GM12878 (cell line): ENCODE measurements around the gene NDOR1. TPM values are rescaled to one million over a fixed set of nuclear protein-coding genes. Genes with fewer than 3 reads are reported as not detected.

Source experiments
- ATAC-seq: fragments of 200-7000 bp; cut with Tn5 transposase; 3 replicates; pipeline ENCODE4 v1.9.1; 2020; ENCODE audit warnings: mild to moderate bottlenecking, moderate library complexity
- BruUV-seq: library from RNA; stranded (reverse); fragments of 400-500 nt; replicated peaks from 2 replicates; lab custom pipeline; 2021; lab: Mats Ljungman, UMichigan
- CTCF ChIA-PET: fragments of 300-600 bp; sonication (Branson Sonifier 250); formaldehyde crosslinking; extraction: SDS; loops from one replicate; lab custom pipeline; 2021; ENCODE audit warnings: inconsistent platforms; lab: Yijun Ruan, JAX
- POLR2A ChIA-PET: fragments of 350-600 bp; formaldehyde crosslinking; extraction: SDS; loops from one replicate; lab custom pipeline; 2021; ENCODE audit warnings: inconsistent platforms; lab: Charles Lee
- RAD21 ChIA-PET: fragments of 300-600 bp; sonication (Branson Sonifier 250); formaldehyde crosslinking; loops from one replicate; lab custom pipeline; 2023; ENCODE audit warnings: antibody characterized with exemption; ENCODE audit not compliant: unreplicated experiment; lab: Charles Lee
- SMC1A ChIA-PET: fragments of 300-600 bp; sonication (Branson Sonifier 250); formaldehyde crosslinking; loops from one replicate; lab custom pipeline; 2023; ENCODE audit not compliant: unreplicated experiment, uncharacterized antibody; lab: Charles Lee
- DNase-seq: peaks from one replicate; pipeline ENCODE4 v3.0.0-alpha.2; 2011; ENCODE audit warnings: low read depth, low spot score
- FAIRE-seq: peaks from 3 replicates; lab custom pipeline; 2011; peaks lifted over from hg19 to GRCh38; lab: Jason Lieb, UNC
- H2AFZ ChIP-seq: 2 replicates; pipeline ENCODE4 v1.6.0; 2011; ENCODE audit warnings: low read depth, low read length, control low read depth; ENCODE audit not compliant: control insufficient read depth
- H3K27ac ChIP-seq: 2 replicates; pipeline ENCODE4 v1.5.1; 2011; ENCODE audit warnings: control low read depth; ENCODE audit not compliant: control insufficient read depth, insufficient read depth
- H3K27me3 ChIP-seq, 2 experiments: replicated peaks in 1 of 2; 2 replicates each; pipeline versions ENCODE4 v1.6.0 to v1.6.1; 2011; ENCODE audit warnings: low read length in 1 of 2; ENCODE audit not compliant: control insufficient read depth in 2 of 2, insufficient read depth in 2 of 2
- H3K36me3 ChIP-seq, 2 experiments: 2 replicates each; pipeline ENCODE4 v1.5.1; 2011; ENCODE audit warnings: low read length in 1 of 2; ENCODE audit not compliant: control insufficient read depth in 2 of 2, insufficient read depth in 2 of 2
- H3K4me1 ChIP-seq: 2 replicates; pipeline ENCODE4 v1.6.1; 2011; ENCODE audit warnings: mild to moderate bottlenecking, low read length, moderate library complexity, mixed read lengths; ENCODE audit not compliant: control insufficient read depth, insufficient read depth
- H3K4me2 ChIP-seq: 2 replicates; pipeline ENCODE4 v1.6.0; 2011; ENCODE audit warnings: control low read depth; ENCODE audit not compliant: control insufficient read depth, insufficient read depth
- H3K4me3 ChIP-seq: fragments of 200-600 bp; sonication (generic); 2 replicates; pipeline ENCODE4 v1.5.1; 2016
- H3K79me2 ChIP-seq: 2 replicates; pipeline ENCODE4 v1.6.0; 2011; ENCODE audit warnings: low read length; ENCODE audit not compliant: control insufficient read depth, insufficient read depth
- H3K9ac ChIP-seq: 2 replicates; pipeline ENCODE4 v1.8.0; 2011; ENCODE audit warnings: low read length, control low read depth, mixed read lengths; ENCODE audit not compliant: control insufficient read depth, insufficient read depth
- H3K9me3 ChIP-seq: replicated peaks from 3 replicates; pipeline ENCODE4 v1.5.1; 2011; ENCODE audit warnings: mild to moderate bottlenecking, low read length; ENCODE audit not compliant: control insufficient read depth, insufficient read depth
- H4K20me1 ChIP-seq: 2 replicates; pipeline ENCODE4 v1.6.0; 2011; ENCODE audit not compliant: control insufficient read depth, insufficient read depth
- BCLAF1 ChIP-seq: fragments of 450-650 bp; IDR thresholded peaks from 2 replicates; pipeline ENCODE4 v1.6.1; 2017; ENCODE audit warnings: antibody characterized with exemption, mild to moderate bottlenecking, moderate library complexity
- CBFB ChIP-seq: IDR thresholded peaks from 2 replicates; pipeline ENCODE4 v1.6.1; 2016; ENCODE audit warnings: antibody characterized with exemption, low read depth
- CHD4 ChIP-seq: fragments of 200-600 bp; sonication (generic); IDR thresholded peaks from 2 replicates; pipeline ENCODE4 v1.6.1; 2016; ENCODE audit warnings: mild to moderate bottlenecking
- EED ChIP-seq: sonication (generic); IDR thresholded peaks from 2 replicates; pipeline ENCODE4 v1.6.1; 2016; ENCODE audit warnings: antibody characterized with exemption, low read depth
- HDAC2 ChIP-seq: fragments of 200-600 bp; sonication (generic); IDR thresholded peaks from 2 replicates; pipeline ENCODE4 v1.6.1; 2017
- KAT2A ChIP-seq: conservative IDR thresholded peaks from 2 replicates; pipeline ENCODE4 v1.6.1; 2011; ENCODE audit warnings: low read depth, low read length; ENCODE audit not compliant: control insufficient read depth
- NFYA ChIP-seq: IDR thresholded peaks from 2 replicates; pipeline ENCODE4 v1.6.1; 2011; ENCODE audit warnings: low read depth, mild to moderate bottlenecking, low read length, improper control_type of control experiment, borderline replicate concordance
- NRF1 ChIP-seq: conservative IDR thresholded peaks from 2 replicates; pipeline ENCODE4 v1.6.1; 2011; ENCODE audit warnings: mild to moderate bottlenecking, low read depth, low read length, improper control_type of control experiment
- PAX8 ChIP-seq: fragments of 450-650 bp; IDR thresholded peaks from 2 replicates; pipeline ENCODE4 v1.6.1; 2017; ENCODE audit warnings: mild to moderate bottlenecking, moderate library complexity
- RBBP5 ChIP-seq: fragments of 200-600 bp; sonication (generic); conservative IDR thresholded peaks from 2 replicates; pipeline ENCODE4 v1.6.1; 2016
- SP1 ChIP-seq: IDR thresholded peaks from one replicate; pipeline ENCODE4 v1.6.1; 2011; ENCODE audit warnings: low read depth, low read length
- STAT1 ChIP-seq: fragments of 450-650 bp; conservative IDR thresholded peaks from 2 replicates; pipeline ENCODE4 v1.6.1; 2014; ENCODE audit warnings: antibody characterized with exemption, mild to moderate bottlenecking
- WGBS: methylation state at CpG from one replicate; pipeline ENCODE4 v1.1.6; 2016; ENCODE audit warnings: low lambda C conversion rate; ENCODE audit not compliant: insufficient replicate concordance, insufficient coverage; ENCODE audit errors: missing lambda C conversion rate; 5-methylcytosine and 5-hydroxymethylcytosine counted together
- in situ Hi-C: fragments of 300-500 bp; cut with MboI; formaldehyde crosslinking; loops from 9 replicates; pipeline ENCODE4 v1.14.3; 2018; ENCODE audit warnings: mixed read lengths
- intact Hi-C: fragments of 100-400 bp; cut with micrococcal nuclease; formaldehyde crosslinking; loops from one replicate; pipeline ENCODE4 v1.14.2; 2022; ENCODE audit not compliant: unreplicated experiment
- polyA plus RNA-seq, 11 experiments: library from polyadenylated mRNA; depleted of rRNA in 4 of 11; unstranded in 6 of 11; stranded (reverse) in 5 of 11; fragments of >200 nt; fragmentation: Nextera tagmentation in 4 of 11; fragmentation: Illumina TruSeq in 1 of 11; extraction: Ambion mirVana in 4 of 11; extraction: Trizol in 1 of 11; gene quantifications; 1 replicate in 1 of 11; 2 replicates in 10 of 11; pipeline versions ENCODE4 v1.2.1 to v1.2.3, GENCODE V29; 2011 to 2016; ENCODE audit warnings: inconsistent platforms in 2 of 11, missing spikeins in 2 of 11, low read depth in 1 of 11
- total RNA-seq, 4 experiments: library from RNA; depleted of rRNA in 3 of 4; stranded (reverse); fragments of >200 nt in 3 of 4; fragmentation: Illumina TruSeq in 1 of 4; extraction: Trizol in 1 of 4; gene quantifications; 2 replicates each; pipeline versions ENCODE4 v1.2.1 to v1.2.3, GENCODE V29; 2013 to 2021
- TF ChIP-seq, protein P1 (sequence below): fragments of 450-650 bp; conservative IDR thresholded peaks from 2 replicates; pipeline ENCODE4 v1.6.1; 2017; ENCODE audit warnings: mild to moderate bottlenecking, moderate library complexity
- TF ChIP-seq, protein P2 (sequence below): IDR thresholded peaks from 2 replicates; pipeline ENCODE4 v1.6.1; 2012; ENCODE audit warnings: low read length, inconsistent platforms
- TF ChIP-seq, protein P3 (sequence below): fragments of 450-650 bp; formaldehyde crosslinking; IDR thresholded peaks from 2 replicates; pipeline ENCODE4 v1.5.0; 2022; ENCODE audit warnings: mild to moderate bottlenecking, missing genetic modification characterization

The NDOR1 gene
- total and polyA plus RNA-seq, 10 of the 15 experiments (the other 5 are each of a cell fraction or from before 2014, with no cell fraction given) = 0.04 to 32.9 (median 11.1) TPM

DNA sequence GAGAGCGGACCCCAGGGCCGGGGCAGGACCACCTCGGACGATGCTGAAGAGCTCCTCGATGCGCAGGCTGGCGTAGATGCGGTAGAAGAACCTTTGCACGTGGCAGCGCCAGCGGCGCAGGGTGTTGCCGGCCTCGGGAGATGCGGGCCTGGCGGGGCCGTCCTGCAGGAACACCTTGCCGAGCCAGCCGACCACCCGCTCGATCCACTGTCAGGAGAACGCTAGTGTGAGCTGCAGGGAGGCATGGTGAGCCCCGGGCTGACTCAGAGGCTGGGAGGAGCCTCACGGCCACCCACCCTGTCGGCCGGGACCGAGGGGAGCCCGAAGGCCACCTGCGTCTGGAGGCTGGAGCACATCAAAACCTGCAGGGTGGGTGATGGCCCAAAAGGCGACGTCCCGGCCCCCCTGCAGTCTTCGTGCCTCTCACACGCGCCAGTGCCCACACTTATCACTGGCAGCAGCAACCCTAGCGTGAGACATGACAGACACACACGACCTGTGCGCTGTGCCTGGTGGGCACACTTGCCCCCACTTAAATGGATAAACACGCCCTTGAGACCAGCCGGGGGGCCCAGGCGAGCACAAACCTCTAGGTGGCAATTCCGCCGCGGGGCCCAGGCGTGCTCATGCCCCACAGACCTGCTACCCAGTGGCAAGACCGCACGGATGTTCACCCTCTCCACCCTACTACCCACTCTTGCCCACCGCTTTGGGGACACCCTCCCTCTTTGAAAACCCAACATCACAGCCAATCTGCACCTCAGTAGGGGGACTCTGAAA is 20.4 kb upstream of the NDOR1 start:
- Histone ChIP-seq H3K36me3 (peaks cover 7 to 25% of the 10 kb centered on the region in 2 experiments), H3K27ac (no peak overlapping the region), H3K4me3 (no peak overlapping the region), H3K4me2 (no peak overlapping the region), H3K9me3 (no peaks in the 10 kb centered on the region), H3K27me3 (no peaks in the 10 kb centered on the region), H4K20me1 (peaks cover 7% of the 10 kb centered on the region; the same call in 1 of the 2 replicates), H3K4me1 (peaks cover 22% of the 10 kb centered on the region), H3K9ac (no peak overlapping the region), H3K79me2 (peaks cover 30% of the 10 kb centered on the region), H2AFZ (no peak overlapping the region)
- CTCF ChIA-PET = no interaction called here
- intact Hi-C loops = loop anchor here (5.0 kb wide), 2 partner anchors 37 to 58 kb away; partner anchors contain the start of gene RNF208
- WGBS = 90% methylated on average over 46 of the region's 48 CpGs
- in situ Hi-C loops = no loop called here
- DNase-seq (no peak), ATAC-seq (no peak), FAIRE-seq (no peak)
- SMC1A ChIA-PET = no interaction called here
- RAD21 ChIA-PET = no interaction called here
- POLR2A ChIA-PET = no interaction called here
- no TSS peak for BruUV-seq
- TF ChIP-seq HDAC2 (no peak), NFYA (no peak), KAT2A (no peak), CBFB (no peak), PAX8 (no peak), SP1 (no peak), NRF1 (no peak), STAT1 (no peak), EED (no peak), BCLAF1 (no peak), CHD4 (no peak), RBBP5 (no peak)
- TF ChIP-seq, protein P1, sequence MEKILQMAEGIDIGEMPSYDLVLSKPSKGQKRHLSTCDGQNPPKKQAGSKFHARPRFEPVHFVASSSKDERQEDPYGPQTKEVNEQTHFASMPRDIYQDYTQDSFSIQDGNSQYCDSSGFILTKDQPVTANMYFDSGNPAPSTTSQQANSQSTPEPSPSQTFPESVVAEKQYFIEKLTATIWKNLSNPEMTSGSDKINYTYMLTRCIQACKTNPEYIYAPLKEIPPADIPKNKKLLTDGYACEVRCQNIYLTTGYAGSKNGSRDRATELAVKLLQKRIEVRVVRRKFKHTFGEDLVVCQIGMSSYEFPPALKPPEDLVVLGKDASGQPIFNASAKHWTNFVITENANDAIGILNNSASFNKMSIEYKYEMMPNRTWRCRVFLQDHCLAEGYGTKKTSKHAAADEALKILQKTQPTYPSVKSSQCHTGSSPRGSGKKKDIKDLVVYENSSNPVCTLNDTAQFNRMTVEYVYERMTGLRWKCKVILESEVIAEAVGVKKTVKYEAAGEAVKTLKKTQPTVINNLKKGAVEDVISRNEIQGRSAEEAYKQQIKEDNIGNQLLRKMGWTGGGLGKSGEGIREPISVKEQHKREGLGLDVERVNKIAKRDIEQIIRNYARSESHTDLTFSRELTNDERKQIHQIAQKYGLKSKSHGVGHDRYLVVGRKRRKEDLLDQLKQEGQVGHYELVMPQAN = no peak
- TF ChIP-seq, protein P2, sequence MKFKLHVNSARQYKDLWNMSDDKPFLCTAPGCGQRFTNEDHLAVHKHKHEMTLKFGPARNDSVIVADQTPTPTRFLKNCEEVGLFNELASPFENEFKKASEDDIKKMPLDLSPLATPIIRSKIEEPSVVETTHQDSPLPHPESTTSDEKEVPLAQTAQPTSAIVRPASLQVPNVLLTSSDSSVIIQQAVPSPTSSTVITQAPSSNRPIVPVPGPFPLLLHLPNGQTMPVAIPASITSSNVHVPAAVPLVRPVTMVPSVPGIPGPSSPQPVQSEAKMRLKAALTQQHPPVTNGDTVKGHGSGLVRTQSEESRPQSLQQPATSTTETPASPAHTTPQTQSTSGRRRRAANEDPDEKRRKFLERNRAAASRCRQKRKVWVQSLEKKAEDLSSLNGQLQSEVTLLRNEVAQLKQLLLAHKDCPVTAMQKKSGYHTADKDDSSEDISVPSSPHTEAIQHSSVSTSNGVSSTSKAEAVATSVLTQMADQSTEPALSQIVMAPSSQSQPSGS = no peak
- TF ChIP-seq, protein P3, sequence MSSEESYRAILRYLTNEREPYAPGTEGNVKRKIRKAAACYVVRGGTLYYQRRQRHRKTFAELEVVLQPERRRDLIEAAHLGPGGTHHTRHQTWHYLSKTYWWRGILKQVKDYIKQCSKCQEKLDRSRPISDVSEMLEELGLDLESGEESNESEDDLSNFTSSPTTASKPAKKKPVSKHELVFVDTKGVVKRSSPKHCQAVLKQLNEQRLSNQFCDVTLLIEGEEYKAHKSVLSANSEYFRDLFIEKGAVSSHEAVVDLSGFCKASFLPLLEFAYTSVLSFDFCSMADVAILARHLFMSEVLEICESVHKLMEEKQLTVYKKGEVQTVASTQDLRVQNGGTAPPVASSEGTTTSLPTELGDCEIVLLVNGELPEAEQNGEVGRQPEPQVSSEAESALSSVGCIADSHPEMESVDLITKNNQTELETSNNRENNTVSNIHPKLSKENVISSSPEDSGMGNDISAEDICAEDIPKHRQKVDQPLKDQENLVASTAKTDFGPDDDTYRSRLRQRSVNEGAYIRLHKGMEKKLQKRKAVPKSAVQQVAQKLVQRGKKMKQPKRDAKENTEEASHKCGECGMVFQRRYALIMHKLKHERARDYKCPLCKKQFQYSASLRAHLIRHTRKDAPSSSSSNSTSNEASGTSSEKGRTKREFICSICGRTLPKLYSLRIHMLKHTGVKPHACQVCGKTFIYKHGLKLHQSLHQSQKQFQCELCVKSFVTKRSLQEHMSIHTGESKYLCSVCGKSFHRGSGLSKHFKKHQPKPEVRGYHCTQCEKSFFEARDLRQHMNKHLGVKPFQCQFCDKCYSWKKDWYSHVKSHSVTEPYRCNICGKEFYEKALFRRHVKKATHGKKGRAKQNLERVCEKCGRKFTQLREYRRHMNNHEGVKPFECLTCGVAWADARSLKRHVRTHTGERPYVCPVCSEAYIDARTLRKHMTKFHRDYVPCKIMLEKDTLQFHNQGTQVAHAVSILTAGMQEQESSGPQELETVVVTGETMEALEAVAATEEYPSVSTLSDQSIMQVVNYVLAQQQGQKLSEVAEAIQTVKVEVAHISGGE (CRISPR knock-in tag) = no peak
